Bronchial epithelial cell (primary cell): ENCODE data around the gene NMRK2. TPM values are rescaled to one million over a fixed set of nuclear protein-coding genes. Genes with fewer than 3 reads are reported as not detected.

ENCODE experiments used
- DNase-seq: peaks from one replicate; pipeline ENCODE4 v3.0.0-alpha.2; 2010; ENCODE audit warnings: low read depth
- FAIRE-seq: peaks from 2 replicates; lab custom pipeline; 2011; peaks lifted over from hg19 to GRCh38; lab: Jason Lieb, UNC
- H3K27me3 ChIP-seq: 2 replicates; pipeline ENCODE4 v1.5.1; 2011; ENCODE audit warnings: low read length; ENCODE audit not compliant: control insufficient read depth, insufficient read depth
- H3K36me3 ChIP-seq: 2 replicates; pipeline ENCODE4 v1.5.1; 2011; ENCODE audit warnings: low read length; ENCODE audit not compliant: control insufficient read depth, insufficient read depth
- H3K4me3 ChIP-seq: 2 replicates; pipeline ENCODE4 v1.5.1; 2011; ENCODE audit warnings: mild to moderate bottlenecking, low read depth, low read length, control low read depth
- CTCF ChIP-seq: IDR thresholded peaks from 2 replicates; pipeline ENCODE4 v1.5.1; 2011; ENCODE audit warnings: mild to moderate bottlenecking, moderate library complexity, low read length, control low read depth, inconsistent platforms; ENCODE audit not compliant: insufficient read depth, severe bottlenecking
- total RNA-seq: library from RNA; depleted of rRNA; stranded (reverse); fragments of >200 nt; gene quantifications from 2 replicates; pipeline ENCODE4 v1.2.1, GENCODE V29; 2014

Gene NMRK2
- total RNA-seq, 1 donor from 2014 or later: not detected

GRCh38 chr19:3970808-3971598 is 38.1 kb downstream of the NMRK2 start, which contains the start of gene DAPK3:
Gene DAPK3 (minus strand): TSS chr19:3971099. CDS start chr19:3969735, 1,364 bp downstream.
- Histone ChIP-seq H3K27me3 (no peaks in the 10 kb centered on the region), H3K4me3 (peak within 1 kb of the TSS; percentile 96), H3K36me3 (peaks cover 24% of the 10 kb centered on the region)
- no peak for FAIRE-seq
- peak; percentile 96 for DNase-seq
- no peak for TF ChIP-seq CTCF

- H3K27me3 ChIP-seq: no peaks in the 10 kb centered on the region
- no peak overlapping the region for H3K4me3 ChIP-seq
- peaks cover 43% of the 10 kb centered on the region for H3K36me3 ChIP-seq
- FAIRE-seq (no peak), DNase-seq (no peak)
- TF ChIP-seq CTCF: no peak
These were observed 42.3 kb downstream of the NMRK2 start for GRCh38 chr19:3975144-3975543.

GRCh38 chr19:3975637-3976087 is 42.8 kb downstream of the NMRK2 start:
- H3K36me3 ChIP-seq: peaks cover 48% of the 10 kb centered on the region
- H3K4me3 ChIP-seq: no peak overlapping the region
- DNase-seq (no peak), FAIRE-seq (no peak)
- TF ChIP-seq CTCF: no peak
- no peaks in the 10 kb centered on the region for H3K27me3 ChIP-seq

GRCh38 chr19:3976495-3977241 is 43.8 kb downstream of the NMRK2 start:
- DNase-seq: no peak
- H3K36me3 ChIP-seq: peaks cover 58% of the 10 kb centered on the region
- TF ChIP-seq CTCF: no peak
- FAIRE-seq: no peak
- no peaks in the 10 kb centered on the region for H3K27me3 ChIP-seq
- no peak overlapping the region for H3K4me3 ChIP-seq

- Histone ChIP-seq H3K4me3 (no peak overlapping the region), H3K36me3 (peaks cover 66% of the 10 kb centered on the region), H3K27me3 (no peaks in the 10 kb centered on the region)
- DNase-seq (no peak), FAIRE-seq (no peak)
- peak; percentile 20 for TF ChIP-seq CTCF
These were observed 44.6 kb downstream of the NMRK2 start for GRCh38 chr19:3977242-3978143.
